Type B pancreatic cell (in vitro differentiated cells): Measurements from ENCODE around the gene SPINK13. TPM values are rescaled to one million over a fixed set of nuclear protein-coding genes. Genes with fewer than 3 reads are reported as not detected.
"Not testable (repeated sequence)": the region's sequence is repeated elsewhere in the genome, so short reads cannot be mapped to it uniquely, and the experiment has no call there.

Experiments used
- DNase-seq: peaks from one replicate; pipeline ENCODE4 v3.0.0; 2021; ENCODE audit warnings: mixed read lengths; ENCODE audit not compliant: unreplicated experiment; ENCODE audit errors: extremely low spot score
- H3K27ac Mint-ChIP-seq: 2 replicates; pipeline ENCODE4 v1.8.0; 2021; ENCODE audit warnings: mild to moderate bottlenecking, mixed read lengths
- H3K27me3 Mint-ChIP-seq: 2 replicates; pipeline ENCODE4 v1.8.0; 2021; ENCODE audit warnings: mixed read lengths
- H3K36me3 Mint-ChIP-seq: 2 replicates; pipeline ENCODE4 v1.8.0; 2021; ENCODE audit warnings: mixed read lengths
- H3K4me1 Mint-ChIP-seq: one replicate; pipeline ENCODE4 v1.8.0; 2021; ENCODE audit warnings: mixed read lengths; ENCODE audit not compliant: unreplicated experiment
- H3K4me3 Mint-ChIP-seq: 2 replicates; pipeline ENCODE4 v1.8.0; 2021; ENCODE audit warnings: mild to moderate bottlenecking, mixed read lengths
- H3K9me3 Mint-ChIP-seq: 2 replicates; pipeline ENCODE4 v1.8.0; 2021; ENCODE audit warnings: mixed read lengths
- CTCF ChIP-seq: fragments of 200-600 bp; sonication (generic); conservative IDR thresholded peaks from 2 replicates; pipeline ENCODE4 v1.5.0; 2021; ENCODE audit warnings: antibody characterized with exemption, mild to moderate bottlenecking
- total RNA-seq: library from RNA; stranded (reverse); gene quantifications from 2 replicates; pipeline ENCODE4 v1.2.1, GENCODE V29; 2021; ENCODE audit warnings: low replicate concordance

SPINK13 gene
- total RNA-seq, 1 donor from 2014 or later: not detected

- Mint-ChIP-seq H3K4me1 (no peaks in the 10 kb centered on the region), H3K27me3 (no peaks in the 10 kb centered on the region), H3K36me3 (no peaks in the 10 kb centered on the region)
Measured at GRCh38 chr5:148261221-148261620, 7.4 kb upstream of the SPINK13 start.

GRCh38 chr5:148267962-148268361 is 632 bp upstream of the SPINK13 start:
- H3K27me3 Mint-ChIP-seq: no peaks in the 10 kb centered on the region
- DNase-seq: no peak
- H3K9me3 Mint-ChIP-seq: no peaks in the 10 kb centered on the region
- TF ChIP-seq CTCF: no peak
- no peaks in the 10 kb centered on the region for H3K36me3 Mint-ChIP-seq
- H3K27ac Mint-ChIP-seq: no peak overlapping the region
- H3K4me3 Mint-ChIP-seq: no peak overlapping the region
- no peaks in the 10 kb centered on the region for H3K4me1 Mint-ChIP-seq

More at GRCh38 chr5:148261221-148261620, 7.4 kb upstream of the SPINK13 start:
- TF ChIP-seq CTCF: no peak
- no peak overlapping the region for H3K27ac Mint-ChIP-seq
- H3K9me3 Mint-ChIP-seq: peaks cover 5% of the 10 kb centered on the region
- DNase-seq: no peak
- H3K4me3 Mint-ChIP-seq: no peak overlapping the region

- not testable (repeated sequence) for H3K4me3 Mint-ChIP-seq, H3K36me3 Mint-ChIP-seq, DNase-seq, H3K27me3 Mint-ChIP-seq, H3K4me1 Mint-ChIP-seq, H3K27ac Mint-ChIP-seq
- peaks cover 11% of the 10 kb centered on the region for H3K9me3 Mint-ChIP-seq
Measured at GRCh38 chr5:148275129-148275528, 6.5 kb downstream of the SPINK13 start.

GRCh38 chr5:148280893-148281292 is 12.3 kb downstream of the SPINK13 start:
- not testable (repeated sequence) for H3K4me1 Mint-ChIP-seq, H3K27me3 Mint-ChIP-seq, DNase-seq, H3K4me3 Mint-ChIP-seq, H3K36me3 Mint-ChIP-seq, H3K27ac Mint-ChIP-seq
- peaks cover 11% of the 10 kb centered on the region for H3K9me3 Mint-ChIP-seq

- H3K27ac Mint-ChIP-seq, H3K27me3 Mint-ChIP-seq, H3K4me3 Mint-ChIP-seq, DNase-seq, H3K36me3 Mint-ChIP-seq, H3K4me1 Mint-ChIP-seq: not testable (repeated sequence)
- peaks cover 11% of the 10 kb centered on the region for H3K9me3 Mint-ChIP-seq
Measured at GRCh38 chr5:148281336-148281735, 12.7 kb downstream of the SPINK13 start.

- H3K27me3 Mint-ChIP-seq: no peaks in the 10 kb centered on the region
- no peaks in the 10 kb centered on the region for H3K4me1 Mint-ChIP-seq
- no peak overlapping the region for H3K4me3 Mint-ChIP-seq
- H3K27ac Mint-ChIP-seq: no peak overlapping the region
- no peak for DNase-seq
- no peaks in the 10 kb centered on the region for H3K36me3 Mint-ChIP-seq
- TF ChIP-seq CTCF: peak; percentile 65
- no peaks in the 10 kb centered on the region for H3K9me3 Mint-ChIP-seq
Measured at GRCh38 chr5:148290271-148291195, 21.9 kb downstream of the SPINK13 start.

- DNase-seq: no peak
- no peak overlapping the region for H3K4me3 Mint-ChIP-seq
- H3K9me3 Mint-ChIP-seq: no peaks in the 10 kb centered on the region
- H3K27me3 Mint-ChIP-seq: no peaks in the 10 kb centered on the region
- H3K27ac Mint-ChIP-seq: no peak overlapping the region
- TF ChIP-seq CTCF: no peak
- H3K36me3 Mint-ChIP-seq: no peaks in the 10 kb centered on the region
- H3K4me1 Mint-ChIP-seq: no peaks in the 10 kb centered on the region
Measured at GRCh38 chr5:148297731-148298130, 29.1 kb downstream of the SPINK13 start.
